Dermis microvascular lymphatic vessel endothelial cell (primary cell): ENCODE data around the gene CEP112. TPM values are rescaled to one million over a fixed set of nuclear protein-coding genes. Genes with fewer than 3 reads are reported as not detected.
"Not testable (repeated sequence)": the region's sequence is repeated elsewhere in the genome, so short reads cannot be mapped to it uniquely, and the experiment has no call there.

Experiments used
- DNase-seq, 2 donors: peaks; one replicate each; pipeline versions ENCODE4 v3.0.0 to v3.0.0-alpha.2; 2010; ENCODE audit warnings: low read depth in 2 of 2
- total RNA-seq: library from RNA; depleted of rRNA; stranded (reverse); fragments of >200 nt; gene quantifications from 2 replicates; pipeline ENCODE4 v1.2.1, GENCODE V29; 2014

Gene CEP112
- total RNA-seq, 1 donor from 2014 or later: 5.0 TPM

DNA sequence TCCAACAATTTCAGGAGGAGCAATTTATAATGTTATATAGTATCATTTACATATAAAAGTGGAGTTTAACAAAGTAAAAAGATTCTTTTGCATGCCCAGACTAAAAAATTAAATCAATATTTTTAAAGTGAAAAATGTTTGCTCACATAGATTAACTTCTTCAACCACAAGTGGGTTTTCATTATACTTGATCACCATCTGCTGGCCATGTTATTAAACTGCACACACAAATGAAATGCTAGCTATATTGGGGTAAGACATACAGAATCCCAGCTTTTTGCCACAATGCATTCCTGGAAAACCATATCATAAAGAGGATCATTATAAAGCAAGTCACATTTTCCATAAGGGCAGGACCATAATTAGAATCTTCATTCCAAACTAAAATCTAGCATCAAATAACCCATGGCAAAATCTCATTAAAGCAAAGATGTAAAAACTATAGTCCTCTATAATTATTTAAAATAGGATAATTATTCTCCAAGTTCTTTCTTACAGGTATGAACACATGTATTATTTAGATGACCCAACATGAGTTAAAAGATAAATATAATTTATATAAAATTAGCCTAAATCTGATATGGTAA lies 26.3 kb downstream of the CEP112 start:
- DNase-seq: peak; percentile 63 to 77

- DNase-seq: not testable (repeated sequence)
These were observed 36.9 kb downstream of the CEP112 start for GRCh38 chr17:66155055-66155454.

GRCh38 chr17:66152756-66153155 lies 39.2 kb downstream of the CEP112 start:
- no peak for DNase-seq

- no peak for DNase-seq
These were observed 41.2 kb downstream of the CEP112 start for GRCh38 chr17:66150708-66151107.

DNA sequence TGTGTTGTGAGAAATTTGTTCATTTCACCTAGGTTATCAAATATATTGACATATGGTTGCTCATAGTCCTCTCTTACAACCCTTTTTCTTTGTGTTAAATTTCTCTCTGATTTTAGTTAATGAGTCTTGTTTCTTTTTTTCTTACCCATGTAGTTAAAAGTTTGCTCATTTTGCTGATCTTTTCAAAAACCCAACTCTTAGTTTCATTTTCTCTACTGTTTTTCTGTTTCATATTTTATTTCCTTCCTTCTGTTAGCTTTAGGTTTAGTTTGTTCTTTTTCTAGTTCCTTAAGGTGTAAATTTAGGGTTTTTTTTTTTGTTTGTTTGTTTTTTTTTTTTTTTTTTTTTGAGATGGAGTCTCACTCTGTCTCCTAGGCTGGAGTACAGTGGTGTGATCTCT lies 42.4 kb downstream of the CEP112 start:
- no peak for DNase-seq

- DNase-seq: no peak
These were observed 45.5 kb downstream of the CEP112 start for GRCh38 chr17:66146394-66146793.

- no peak for DNase-seq
These were observed 48.2 kb downstream of the CEP112 start for GRCh38 chr17:66143657-66144282.

DNA sequence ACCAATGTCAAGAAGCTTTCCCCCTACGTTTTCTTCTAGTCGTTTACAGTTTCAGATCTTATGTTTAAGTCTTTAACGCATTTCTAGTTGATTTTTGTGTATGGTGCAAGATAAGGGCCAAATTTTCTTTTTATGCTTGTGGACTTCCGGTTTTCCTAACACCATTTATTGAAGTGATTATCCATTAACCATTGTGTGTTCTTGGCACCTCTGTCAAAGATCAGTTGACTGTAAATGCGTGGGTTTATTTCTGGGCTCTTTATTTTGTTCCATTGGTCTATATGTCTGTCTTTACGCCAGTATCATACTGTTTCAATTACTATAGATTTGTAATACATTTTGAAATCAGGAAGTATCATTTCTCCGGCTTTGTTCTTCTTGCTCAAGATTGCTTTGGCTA lies 49.5 kb downstream of the CEP112 start:
- no peak for DNase-seq

DNA sequence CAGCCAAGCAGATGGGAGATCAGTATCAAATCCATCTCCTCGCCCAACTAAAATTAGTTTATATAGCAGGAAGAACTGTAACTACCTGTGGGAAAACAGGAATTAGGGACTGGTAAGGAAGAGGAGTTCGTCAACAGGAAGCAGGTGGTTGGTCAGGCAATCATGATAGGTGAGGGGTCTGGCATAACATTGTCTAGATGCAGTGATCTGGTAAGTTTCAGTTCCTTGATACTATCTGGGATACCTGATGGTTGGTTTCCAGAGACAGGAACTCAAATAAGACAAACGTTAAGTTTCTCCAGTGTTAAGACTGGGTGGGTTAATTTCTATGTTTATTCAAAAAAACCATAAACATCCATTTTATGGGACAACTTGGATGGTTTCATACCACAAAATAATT lies 53.8 kb downstream of the CEP112 start:
- DNase-seq: peak in 1 of 2 donors; percentile 44

GRCh38 chr17:66135896-66136295 lies 56.0 kb downstream of the CEP112 start:
- DNase-seq: no peak

DNA sequence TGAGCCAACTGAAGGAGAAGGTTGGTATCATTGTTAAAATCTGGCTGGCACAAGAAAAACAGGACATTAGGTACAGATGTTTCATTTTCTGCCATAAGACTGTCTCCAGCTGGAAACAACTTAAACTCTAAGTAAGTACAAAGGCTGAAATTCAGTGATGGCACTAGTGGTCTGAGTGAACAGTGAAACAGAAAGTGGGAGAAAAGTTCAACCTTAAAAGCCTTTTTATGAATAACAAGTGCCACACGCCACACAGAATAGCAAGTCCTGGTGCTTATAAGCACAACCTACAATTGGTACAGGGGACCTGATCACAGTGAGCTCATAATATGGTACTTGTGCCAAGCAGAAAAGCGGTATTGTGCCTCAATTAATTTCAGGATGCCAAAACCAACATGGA lies 56.7 kb downstream of the CEP112 start:
- peak in 1 of 2 donors; percentile 2 for DNase-seq

- no peak for DNase-seq
These were observed 62.2 kb downstream of the CEP112 start for GRCh38 chr17:66129759-66130158.

GRCh38 chr17:66126231-66126630 lies 65.7 kb downstream of the CEP112 start:
- no peak for DNase-seq

- no peak for DNase-seq
These were observed 68.8 kb downstream of the CEP112 start for GRCh38 chr17:66123163-66123562.

GRCh38 chr17:66115246-66115645 lies 76.7 kb downstream of the CEP112 start:
- DNase-seq: no peak

DNA sequence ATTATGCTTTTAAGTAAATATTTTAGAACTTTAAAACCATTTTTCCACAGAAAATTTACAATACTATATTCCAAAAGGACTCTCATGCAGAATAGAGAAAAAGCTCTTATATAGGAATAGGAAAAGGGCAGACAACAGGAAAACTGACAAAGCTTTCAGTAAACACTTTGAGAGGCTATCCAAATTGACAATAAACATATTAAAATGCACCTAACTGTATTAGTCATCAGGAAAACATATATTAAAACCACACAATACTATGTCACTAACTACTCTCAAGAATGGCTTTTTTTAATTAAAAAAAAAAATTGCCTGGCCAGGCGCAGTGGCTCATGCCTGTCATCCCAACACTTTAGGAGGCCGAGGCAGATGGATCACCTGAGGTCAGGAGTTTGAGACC lies 77.3 kb downstream of the CEP112 start:
- no peak for DNase-seq

GRCh38 chr17:66107731-66108130 lies 84.2 kb downstream of the CEP112 start:
- no peak for DNase-seq

DNA sequence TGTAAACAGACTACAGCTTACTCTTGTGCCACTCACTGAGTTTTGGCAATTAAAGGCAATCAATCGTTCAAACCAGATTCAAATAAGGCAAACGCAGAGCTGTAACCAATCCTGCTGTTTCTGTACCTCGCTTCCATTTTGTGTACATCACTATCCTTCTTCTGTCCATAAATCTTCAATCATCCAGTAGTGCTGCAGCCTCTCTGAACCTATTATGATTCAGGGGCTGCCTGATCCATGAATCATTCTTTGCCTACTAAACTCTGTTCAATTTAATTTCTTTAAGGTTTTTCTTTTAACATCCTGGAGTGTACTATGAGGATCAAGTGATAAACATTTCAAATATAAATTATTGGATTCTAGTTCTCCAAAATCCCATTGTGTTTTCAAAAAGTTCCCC lies 93.9 kb downstream of the CEP112 start:
- no peak for DNase-seq

GRCh38 chr17:66094727-66095126 lies 97.2 kb downstream of the CEP112 start:
- no peak for DNase-seq

DNA sequence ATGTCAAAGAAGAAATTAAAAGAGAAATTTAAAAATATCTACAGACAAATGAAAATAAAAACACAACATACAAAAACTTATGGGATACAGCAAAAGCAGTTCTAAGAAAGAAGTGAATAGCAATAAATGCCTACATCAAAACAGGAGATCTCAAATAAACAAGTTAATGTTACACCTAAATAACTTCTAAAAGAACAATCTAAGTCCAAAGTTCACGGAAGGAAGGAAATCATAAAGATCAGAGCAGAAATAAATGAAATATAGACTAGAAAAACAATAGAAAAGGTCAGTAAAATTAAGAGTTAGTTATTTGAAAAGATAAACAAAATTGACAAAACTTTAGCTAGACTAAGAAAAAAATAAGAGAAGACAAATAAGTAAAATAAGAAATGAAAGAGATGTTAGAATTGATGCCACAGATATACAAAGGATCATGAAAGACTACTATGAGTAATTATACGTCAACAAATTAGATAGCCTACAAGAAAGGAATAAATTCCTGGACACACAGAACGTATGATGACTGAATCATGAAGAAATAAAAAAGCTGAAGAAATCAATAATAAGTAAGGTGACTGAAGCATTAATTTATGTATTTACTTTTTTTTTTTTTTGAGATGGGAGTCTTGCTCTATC lies 100.4 kb downstream of the CEP112 start:
- no peak for DNase-seq

- no peak for DNase-seq
These were observed 102.2 kb downstream of the CEP112 start for GRCh38 chr17:66089764-66090163.

- no peak for DNase-seq
These were observed 103.8 kb downstream of the CEP112 start for GRCh38 chr17:66088173-66088572.

- no peak for DNase-seq
These were observed 104.9 kb downstream of the CEP112 start for GRCh38 chr17:66087073-66087472.
